ENCODE results near the gene RTN4RL1. TPM values are rescaled to one million over a fixed set of nuclear protein-coding genes. Genes with fewer than 3 reads are reported as not detected.

The RTN4RL1 gene
- total and polyA plus RNA-seq, 2 of the 13 experiments (the other 11 are each of a cell fraction or from before 2014, with no cell fraction given), result 0.01 TPM; not detected in 1

- in situ Hi-C loops (cut with HindIII; ENCODE audit: extremely low pct_ligation_motif_present, low pct_unique_long_range_greater_than_20kb), result no loop called here
- no TSS peak for BruUV-seq (replicated peaks)
- Histone ChIP-seq H4K20me1 (ENCODE audit: insufficient read depth, low read length) (no peaks in the 10 kb centered on the region), H3K4me2 (ENCODE audit: low read depth, low read length) (peak overlapping the region; percentile 80), H2AFZ (ENCODE audit: low read length) (no peak overlapping the region), H3K27me3 (ENCODE audit: control insufficient read depth in 1 of 2, insufficient read depth in 2 of 2, low read length in 2 of 2) (peaks cover 7 to 21% of the 10 kb centered on the region in 2 experiments; a peak in 4 of 5 replicates), H3K27ac (ENCODE audit: extremely low read length, insufficient read depth, low read length) (no peak overlapping the region), H3K9me3 (ENCODE audit: low read length) (no peaks in the 10 kb centered on the region), H3K36me3 (replicated peaks in 1 of 2; ENCODE audit: control insufficient read depth in 1 of 2, insufficient read depth in 2 of 2, low read length in 2 of 2) (no peaks in the 10 kb centered on the region), H3K4me1 (ENCODE audit: insufficient read depth, low read length) (peaks cover 30% of the 10 kb centered on the region), H3K9ac (ENCODE audit: insufficient read depth, low read depth, low read length) (peak overlapping the region; percentile 27; the same call in 1 of the 2 replicates), H3K79me2 (ENCODE audit: insufficient read depth, low read length) (no peaks in the 10 kb centered on the region), H3K4me3 (replicated peaks in 1 of 3; ENCODE audit: insufficient read depth in 1 of 3, low read depth in 2 of 3, low read length in 3 of 3) (peak overlapping the region; percentile 46 to 69 (median 52))
- intact Hi-C loops (cut with micrococcal nuclease; ENCODE audit: unreplicated experiment), result no loop called here
- ChIA-PET POLR2A (interaction anchor here (1.0 to 1.4 kb wide), 5 partner anchors 10 to 137 kb away, joined by 3 to 8 read pairs (median 5); no protein-coding TSS in a partner anchor), CTCF (ENCODE audit: low intra/inter-chr PET ratio, low total read pairs) (no interaction called here)
- DNase-seq (ENCODE audit: low spot score), result peak; percentile 36
- no peak for FAIRE-seq
- peak; percentile 68 for ATAC-seq
- 0% methylated on average over 6 of the region's 22 CpGs for WGBS (ENCODE audit: low lambda C conversion rate)
- TF ChIP-seq HOXA9 (CRISPR knock-in tag; IDR thresholded peaks at IDR 0.05; ENCODE audit: borderline replicate concordance) (0 out of 2 replicates have a peak, but pooled peaks have one; percentile 15), ZFY (CRISPR knock-in tag; IDR thresholded peaks at IDR 0.05) (peak; percentile 60; the same call in 1 of the 2 replicates), SRSF1 (optimal IDR thresholded peaks at IDR 0.05; ENCODE audit: low read depth, low read length) (peak; percentile 48), MTF2 (CRISPR knock-in tag; IDR thresholded peaks at IDR 0.05; ENCODE audit: borderline replicate concordance) (peak; percentile 61; the same call in 1 of the 2 replicates), ZNF558 (CRISPR knock-in tag; IDR thresholded peaks at IDR 0.05; ENCODE audit: borderline replicate concordance) (peak; percentile 23; the same call in 1 of the 2 replicates), GZF1 (CRISPR knock-in tag; IDR thresholded peaks at IDR 0.05) (no peak), STAG1 (CRISPR knock-in tag; IDR thresholded peaks at IDR 0.05) (no peak), ZMAT5 (CRISPR knock-in tag; IDR thresholded peaks at IDR 0.05; ENCODE audit: borderline replicate concordance, low read depth) (no peak), MED8 (CRISPR knock-in tag; IDR thresholded peaks at IDR 0.05; ENCODE audit: insufficient replicate concordance) (no peak), FOXC1 (CRISPR knock-in tag; IDR thresholded peaks at IDR 0.05; ENCODE audit: borderline replicate concordance) (peak; percentile 66; the same call in 1 of the 2 replicates), MLX (CRISPR knock-in tag; IDR thresholded peaks at IDR 0.05) (no peak), NRL (CRISPR knock-in tag; IDR thresholded peaks at IDR 0.05; ENCODE audit: borderline replicate concordance) (0 out of 2 replicates have a peak, but pooled peaks have one; percentile 2), SPEN (CRISPR knock-in tag; IDR thresholded peaks at IDR 0.05; ENCODE audit: low read depth) (0 out of 2 replicates have a peak, but pooled peaks have one; percentile 9), LRRFIP1 (CRISPR knock-in tag; conservative IDR thresholded peaks at IDR 0.05) (no peak), TBX2 (CRISPR knock-in tag; IDR thresholded peaks at IDR 0.05; ENCODE audit: borderline replicate concordance) (0 out of 2 replicates have a peak, but pooled peaks have one; percentile 5), ZNF687 (CRISPR knock-in tag; IDR thresholded peaks at IDR 0.05) (peak; percentile 73)
Observed at GRCh38 chr17:1947229-1947742, 77.8 kb downstream of the RTN4RL1 start.

All from HepG2 (cell line).